Fibroblast of gingiva (primary cell): ENCODE results near the gene GMIP.

Experiments used
- DNase-seq: peaks from one replicate; pipeline ENCODE4 v3.0.0-alpha.2; 2011; ENCODE audit warnings: low read depth

GMIP gene

GRCh38 chr19:19659646-19660245, 16.3 kb upstream of the GMIP start:
- no peak for DNase-seq

- DNase-seq: no peak
Measured at GRCh38 chr19:19657397-19657783, 13.9 kb upstream of the GMIP start.

- DNase-seq: no peak
Measured at GRCh38 chr19:19656451-19657396, 13.3 kb upstream of the GMIP start.

- no peak for DNase-seq
Measured at GRCh38 chr19:19655641-19656343, 12.3 kb upstream of the GMIP start.

- no peak for DNase-seq
Measured at GRCh38 chr19:19655051-19655594, 11.7 kb upstream of the GMIP start.

GRCh38 chr19:19654441-19654840, 11.0 kb upstream of the GMIP start:
- no peak for DNase-seq

- DNase-seq: no peak
Measured at GRCh38 chr19:19653597-19654147, 10.2 kb upstream of the GMIP start.

- no peak for DNase-seq
Measured at GRCh38 chr19:19652482-19653295, 9.2 kb upstream of the GMIP start.

- no peak for DNase-seq
Measured at GRCh38 chr19:19651076-19651475, 7.6 kb upstream of the GMIP start.

- DNase-seq: no peak
Measured at GRCh38 chr19:19650331-19650730, 6.9 kb upstream of the GMIP start.

GRCh38 chr19:19649580-19649995, 6.1 kb upstream of the GMIP start:
- DNase-seq: no peak

GRCh38 chr19:19649155-19649554, 5.7 kb upstream of the GMIP start:
- DNase-seq: no peak

- DNase-seq: no peak
Measured at GRCh38 chr19:19647037-19647835, 3.8 kb upstream of the GMIP start.

GRCh38 chr19:19645233-19645870, 1.9 kb upstream of the GMIP start:
- no peak for DNase-seq

GRCh38 chr19:19644054-19644388, 564 bp upstream of the GMIP start:
- no peak for DNase-seq

- DNase-seq: no peak
Measured at GRCh38 chr19:19642506-19643157, 825 bp downstream of the GMIP start.

GRCh38 chr19:19637523-19638251, 5.8 kb downstream of the GMIP start:
- no peak for DNase-seq

GRCh38 chr19:19637186-19637522, 6.3 kb downstream of the GMIP start:
- DNase-seq: no peak

- no peak for DNase-seq
Measured at GRCh38 chr19:19636573-19637185, 6.8 kb downstream of the GMIP start.
